Liver (tissue), 9 donors: ENCODE results near the gene PCDHGB2. TPM values are rescaled to one million over a fixed set of nuclear protein-coding genes. Genes with fewer than 3 reads are reported as not detected.

ENCODE experiments used
- DNase-seq: peaks from one replicate; pipeline ENCODE4 v3.0.0-alpha.2; 2017; ENCODE audit warnings: low spot score
- H3K27ac ChIP-seq, 2 donors: one replicate each; pipeline ENCODE4 v1.7.0; 2013; ENCODE audit warnings: inconsistent platforms in 2 of 2, low read length in 2 of 2, control low read depth in 1 of 2, low read depth in 1 of 2, mild to moderate bottlenecking in 1 of 2
- H3K27me3 ChIP-seq, 4 donors: one replicate each; pipeline versions ENCODE4 v1.6.1 to v1.7.0; 2013; ENCODE audit warnings: low read length in 3 of 4, inconsistent platforms in 1 of 4, mild to moderate bottlenecking in 1 of 4, moderate library complexity in 1 of 4; ENCODE audit not compliant: control insufficient read depth in 4 of 4, insufficient read depth in 4 of 4
- H3K36me3 ChIP-seq, 4 donors: one replicate each; pipeline versions ENCODE4 v1.6.1 to v1.7.0; 2013; ENCODE audit warnings: low read length in 3 of 4, mild to moderate bottlenecking in 3 of 4, low read depth in 1 of 4, moderate library complexity in 1 of 4; ENCODE audit not compliant: control insufficient read depth in 4 of 4, insufficient read depth in 3 of 4
- H3K4me1 ChIP-seq, 4 donors: one replicate each; pipeline versions ENCODE4 v1.6.1 to v1.7.0; 2013; ENCODE audit warnings: low read length in 3 of 4, mild to moderate bottlenecking in 3 of 4, moderate library complexity in 1 of 4; ENCODE audit not compliant: control insufficient read depth in 4 of 4, insufficient read depth in 4 of 4
- H3K4me3 ChIP-seq, 3 donors: one replicate each; pipeline versions ENCODE4 v1.6.1 to v1.7.0; 2013; ENCODE audit warnings: low read length in 3 of 3, control low read depth in 1 of 3, low read depth in 1 of 3, mild to moderate bottlenecking in 1 of 3
- H3K9ac ChIP-seq, 2 donors: one replicate each; pipeline ENCODE4 v1.7.0; 2013; ENCODE audit warnings: low read length in 2 of 2, mild to moderate bottlenecking in 2 of 2, moderate library complexity in 2 of 2, control low read depth in 1 of 2, low read depth in 1 of 2
- H3K9me3 ChIP-seq, 4 donors: one replicate each; pipeline versions ENCODE4 v1.6.1 to v1.7.0; 2013; ENCODE audit warnings: low read length in 3 of 4; ENCODE audit not compliant: control insufficient read depth in 4 of 4
- EGR1 ChIP-seq, 2 donors: IDR thresholded peaks; 2 replicates each; pipeline ENCODE4 v1.6.1; 2016 to 2018; ENCODE audit warnings: antibody characterized with exemption in 2 of 2, low read depth in 2 of 2
- FOXA1 ChIP-seq: IDR thresholded peaks from 2 replicates; pipeline ENCODE4 v1.6.1; 2016; ENCODE audit warnings: antibody characterized with exemption
- FOXA2 ChIP-seq: IDR thresholded peaks from 2 replicates; pipeline ENCODE4 v1.6.1; 2016; ENCODE audit warnings: antibody characterized with exemption
- GABPA ChIP-seq, 2 donors: IDR thresholded peaks in 1 of 2; conservative IDR thresholded peaks in 1 of 2; 2 replicates each; pipeline ENCODE4 v1.6.1; 2016; ENCODE audit warnings: antibody characterized with exemption in 2 of 2, mild to moderate bottlenecking in 1 of 2, moderate library complexity in 1 of 2
- HNF4A ChIP-seq, 2 donors: conservative IDR thresholded peaks; 2 replicates each; pipeline ENCODE4 v1.6.1; 2016; ENCODE audit warnings: antibody characterized with exemption in 2 of 2, mild to moderate bottlenecking in 2 of 2
- HNF4G ChIP-seq: IDR thresholded peaks from 2 replicates; pipeline ENCODE4 v1.6.1; 2016; ENCODE audit warnings: antibody characterized with exemption
- JUND ChIP-seq, 2 donors: IDR thresholded peaks; 2 replicates each; pipeline ENCODE4 v1.6.1; 2016; ENCODE audit warnings: antibody characterized with exemption in 2 of 2
- NR2F2 ChIP-seq: IDR thresholded peaks from 2 replicates; pipeline ENCODE4 v1.6.1; 2016; ENCODE audit warnings: antibody characterized with exemption
- RAD21 ChIP-seq, 2 donors: IDR thresholded peaks; 2 replicates each; pipeline ENCODE4 v1.6.1; 2016; ENCODE audit warnings: antibody characterized with exemption in 2 of 2, mild to moderate bottlenecking in 2 of 2
- REST ChIP-seq: IDR thresholded peaks from 2 replicates; pipeline ENCODE4 v1.6.1; 2016; ENCODE audit warnings: antibody characterized with exemption, mild to moderate bottlenecking
- RXRA ChIP-seq, 2 donors: IDR thresholded peaks; 2 replicates each; pipeline ENCODE4 v1.6.1; 2017 to 2018; ENCODE audit warnings: antibody characterized with exemption in 2 of 2, mild to moderate bottlenecking in 1 of 2
- SP1 ChIP-seq: IDR thresholded peaks from 2 replicates; pipeline ENCODE4 v1.6.1; 2018; ENCODE audit warnings: antibody characterized with exemption, mild to moderate bottlenecking
- TAF1 ChIP-seq: conservative IDR thresholded peaks from 2 replicates; pipeline ENCODE4 v1.6.1; 2016; ENCODE audit warnings: antibody characterized with exemption, mild to moderate bottlenecking
- YY1 ChIP-seq: IDR thresholded peaks from 2 replicates; pipeline ENCODE4 v1.6.1; 2016; ENCODE audit warnings: antibody characterized with exemption, mild to moderate bottlenecking
- ZBTB33 ChIP-seq: IDR thresholded peaks from 2 replicates; pipeline ENCODE4 v1.6.1; 2016; ENCODE audit warnings: antibody characterized with exemption
- WGBS: extraction: QIAGEN DNeasy Blood & Tissue Kit; methylation state at CpG from one replicate; pipeline ENCODE4 v1.1.7; 2013; 5-methylcytosine and 5-hydroxymethylcytosine counted together
- polyA plus RNA-seq, 2 donors: library from polyadenylated mRNA; stranded (reverse) in 1 of 2; unstranded in 1 of 2; fragments of 200-250 nt in 1 of 2; fragments of >200 nt in 1 of 2; fragmentation: Nextera tagmentation in 1 of 2; extraction: Ambion mirVana in 1 of 2; gene quantifications; one replicate each; pipeline versions ENCODE4 v1.2.1 to v1.2.3, GENCODE V29; 2013 to 2015
- total RNA-seq, 2 donors: library from RNA; depleted of rRNA; stranded (reverse); fragments of >200 nt; gene quantifications; one replicate each; pipeline ENCODE4 v1.2.3, GENCODE V29; 2014
- TF ChIP-seq, protein P1 (sequence below): IDR thresholded peaks from 2 replicates; pipeline ENCODE4 v1.6.1; 2016; ENCODE audit warnings: antibody characterized with exemption
- TF ChIP-seq, protein P2 (sequence below): fragments of 150-350 bp; IDR thresholded peaks from 2 replicates; pipeline ENCODE4 v1.5.1; 2017; ENCODE audit warnings: improper control_type of control experiment, low read depth, low read length; ENCODE audit not compliant: missing input control
- TF ChIP-seq, protein P3 (sequence below): IDR thresholded peaks from 2 replicates; pipeline ENCODE4 v1.6.1; 2016; ENCODE audit warnings: antibody characterized with exemption
- donor health status: healthy.
- donor health status: healthy.
- donor health status: healthy.
- donor health status: healthy.
- donor health status: healthy.

Gene PCDHGB2
- total and polyA plus RNA-seq, 4 donors = 0.28 to 1.0 (median 0.47) TPM; not detected in 1

DNA sequence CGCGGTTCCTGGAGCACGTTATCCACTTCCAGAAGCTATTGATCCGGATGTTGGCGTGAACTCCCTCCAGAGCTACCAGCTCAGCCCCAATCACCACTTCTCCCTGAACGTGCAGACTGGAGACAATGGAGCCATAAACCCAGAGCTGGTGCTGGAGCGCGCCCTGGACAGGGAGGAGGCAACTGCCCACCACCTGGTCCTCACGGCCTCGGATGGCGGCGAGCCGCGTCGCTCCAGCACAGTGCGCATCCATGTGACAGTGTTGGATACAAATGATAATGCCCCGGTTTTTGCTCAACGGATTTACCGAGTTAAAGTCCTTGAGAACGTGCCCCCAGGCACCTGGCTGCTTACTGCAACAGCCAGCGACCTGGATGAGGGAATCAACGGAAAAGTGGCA, 43.6 kb downstream of the PCDHGB2 start:
- Histone ChIP-seq H3K36me3 (no peaks in the 10 kb centered on the region), H3K27me3 (peaks cover 0 to 3% (median 0%) of the 10 kb centered on the region in 4 donors), H3K4me3 (peak overlapping the region in 2 of 3 donors; percentile 27 to 63), H3K9me3 (peaks cover 16 to 63% (median 36%) of the 10 kb centered on the region in 4 donors), H3K4me1 (peaks cover 0 to 4% (median 0%) of the 10 kb centered on the region in 4 donors), H3K9ac (no peak overlapping the region), H3K27ac (no peak overlapping the region)
- TF ChIP-seq GABPA (IDR thresholded peaks at IDR 0.05 in 1 of 2, conservative IDR thresholded peaks at IDR 0.05 in 1 of 2) = no peak
- no peak for TF ChIP-seq REST
- no peak for TF ChIP-seq RXRA (IDR thresholded peaks at IDR 0.05)
- no peak for TF ChIP-seq YY1
- TF ChIP-seq FOXA1 = no peak
- no peak for TF ChIP-seq NR2F2
- TF ChIP-seq FOXA2 = no peak
- no peak for TF ChIP-seq SP1
- TF ChIP-seq TAF1 = no peak
- no peak for TF ChIP-seq JUND (IDR thresholded peaks at IDR 0.05)
- TF ChIP-seq HNF4G = no peak
- TF ChIP-seq, protein P1, sequence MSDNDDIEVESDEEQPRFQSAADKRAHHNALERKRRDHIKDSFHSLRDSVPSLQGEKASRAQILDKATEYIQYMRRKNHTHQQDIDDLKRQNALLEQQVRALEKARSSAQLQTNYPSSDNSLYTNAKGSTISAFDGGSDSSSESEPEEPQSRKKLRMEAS = no peak
- no peak for TF ChIP-seq ZBTB33
- TF ChIP-seq, protein P2, sequence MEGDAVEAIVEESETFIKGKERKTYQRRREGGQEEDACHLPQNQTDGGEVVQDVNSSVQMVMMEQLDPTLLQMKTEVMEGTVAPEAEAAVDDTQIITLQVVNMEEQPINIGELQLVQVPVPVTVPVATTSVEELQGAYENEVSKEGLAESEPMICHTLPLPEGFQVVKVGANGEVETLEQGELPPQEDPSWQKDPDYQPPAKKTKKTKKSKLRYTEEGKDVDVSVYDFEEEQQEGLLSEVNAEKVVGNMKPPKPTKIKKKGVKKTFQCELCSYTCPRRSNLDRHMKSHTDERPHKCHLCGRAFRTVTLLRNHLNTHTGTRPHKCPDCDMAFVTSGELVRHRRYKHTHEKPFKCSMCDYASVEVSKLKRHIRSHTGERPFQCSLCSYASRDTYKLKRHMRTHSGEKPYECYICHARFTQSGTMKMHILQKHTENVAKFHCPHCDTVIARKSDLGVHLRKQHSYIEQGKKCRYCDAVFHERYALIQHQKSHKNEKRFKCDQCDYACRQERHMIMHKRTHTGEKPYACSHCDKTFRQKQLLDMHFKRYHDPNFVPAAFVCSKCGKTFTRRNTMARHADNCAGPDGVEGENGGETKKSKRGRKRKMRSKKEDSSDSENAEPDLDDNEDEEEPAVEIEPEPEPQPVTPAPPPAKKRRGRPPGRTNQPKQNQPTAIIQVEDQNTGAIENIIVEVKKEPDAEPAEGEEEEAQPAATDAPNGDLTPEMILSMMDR = no peak
- TF ChIP-seq, protein P3, sequence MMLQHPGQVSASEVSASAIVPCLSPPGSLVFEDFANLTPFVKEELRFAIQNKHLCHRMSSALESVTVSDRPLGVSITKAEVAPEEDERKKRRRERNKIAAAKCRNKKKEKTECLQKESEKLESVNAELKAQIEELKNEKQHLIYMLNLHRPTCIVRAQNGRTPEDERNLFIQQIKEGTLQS = no peak
- no peak for TF ChIP-seq RAD21 (IDR thresholded peaks at IDR 0.05)
- TF ChIP-seq EGR1 (IDR thresholded peaks at IDR 0.05; ENCODE audit: low read depth in 2 of 2) = no peak
- no peak for TF ChIP-seq HNF4A (conservative IDR thresholded peaks at IDR 0.05)
- no peak for DNase-seq
- WGBS = 27% methylated on average over 22 of the region's 22 CpGs
